ENCODE measurements around the gene SMG6.
"Not testable (repeated sequence)": the region's sequence is repeated elsewhere in the genome, so short reads cannot be mapped to it uniquely, and the experiment has no call there.

- not testable (repeated sequence) for TF ChIP-seq CTCF (conservative IDR thresholded peaks at IDR 0.05; ENCODE audit: low read depth, low read length); EZH2 (IDR thresholded peaks at IDR 0.05; ENCODE audit: borderline replicate concordance, low read depth, low read length, poor library complexity, severe bottlenecking)
These were observed 38.4 kb downstream of the SMG6 start for GRCh38 chr17:2265166-2265565.
